NK-92 (cell line): Measurements from ENCODE around the gene SAMHD1.
"Not testable (repeated sequence)": the region's sequence is repeated elsewhere in the genome, so short reads cannot be mapped to it uniquely, and the experiment has no call there.

ENCODE experiments used
- DNase-seq: peaks from one replicate; lab custom pipeline; 2025; ENCODE audit not compliant: unreplicated experiment; lab: John Stamatoyannopoulos, UW

SAMHD1 gene

DNA sequence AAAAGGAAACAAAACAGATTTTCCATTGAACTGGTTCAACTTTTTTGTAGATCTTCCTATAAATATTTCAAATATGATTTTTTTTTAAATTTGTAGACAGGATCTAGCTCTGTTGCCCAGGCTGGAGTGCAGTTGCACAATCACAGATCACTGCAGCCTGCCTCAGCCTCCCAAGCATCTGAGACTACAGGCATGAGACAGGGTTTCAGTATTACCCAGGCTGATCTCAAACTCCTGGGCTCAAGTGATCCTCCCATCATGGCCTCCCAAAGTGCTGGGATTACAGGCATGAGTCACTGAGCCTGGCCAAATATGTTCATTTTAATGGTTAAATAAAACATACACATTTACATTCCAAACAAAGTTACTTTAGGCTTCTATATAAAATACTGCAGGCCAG, 33.6 kb downstream of the SAMHD1 start:
- no peak for DNase-seq

DNA sequence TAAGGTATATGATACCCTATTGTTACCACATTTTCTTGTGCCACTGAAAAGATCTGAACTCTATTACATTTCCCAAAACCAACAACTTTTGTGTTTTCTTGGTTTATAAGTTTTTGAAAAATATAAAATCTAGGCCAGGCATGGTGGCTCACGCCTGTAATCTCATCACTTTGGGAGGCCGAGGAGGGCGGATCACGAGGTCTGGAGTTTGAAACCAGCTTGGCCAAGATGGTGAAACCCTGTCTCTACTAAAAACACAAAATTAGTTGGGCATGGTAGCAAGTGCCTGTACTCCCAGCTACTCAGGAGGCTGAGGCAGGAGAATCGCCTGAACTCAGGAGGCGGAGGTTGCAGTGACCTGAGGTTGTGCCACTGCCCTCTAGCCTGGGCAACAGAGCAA, 34.3 kb downstream of the SAMHD1 start:
- DNase-seq: no peak

DNA sequence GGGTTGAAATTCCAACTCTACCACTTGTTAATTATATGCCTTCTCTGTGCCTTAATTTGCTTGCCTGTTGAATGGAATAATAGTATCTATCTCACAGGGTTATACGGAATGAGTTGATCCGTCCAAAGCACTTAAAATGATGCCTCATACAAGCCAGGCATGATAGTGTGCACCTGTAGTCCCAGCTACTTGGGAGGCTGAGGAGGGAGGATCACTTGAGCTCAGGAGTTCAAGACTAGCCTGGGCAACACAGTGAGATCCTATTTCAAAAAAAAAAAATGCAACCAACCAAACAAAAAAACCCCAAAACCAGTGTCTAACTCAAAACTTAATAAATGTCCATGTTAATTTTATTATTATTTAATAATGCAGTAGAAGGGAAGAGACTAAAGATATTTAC, 35.3 kb downstream of the SAMHD1 start:
- no peak for DNase-seq

DNA sequence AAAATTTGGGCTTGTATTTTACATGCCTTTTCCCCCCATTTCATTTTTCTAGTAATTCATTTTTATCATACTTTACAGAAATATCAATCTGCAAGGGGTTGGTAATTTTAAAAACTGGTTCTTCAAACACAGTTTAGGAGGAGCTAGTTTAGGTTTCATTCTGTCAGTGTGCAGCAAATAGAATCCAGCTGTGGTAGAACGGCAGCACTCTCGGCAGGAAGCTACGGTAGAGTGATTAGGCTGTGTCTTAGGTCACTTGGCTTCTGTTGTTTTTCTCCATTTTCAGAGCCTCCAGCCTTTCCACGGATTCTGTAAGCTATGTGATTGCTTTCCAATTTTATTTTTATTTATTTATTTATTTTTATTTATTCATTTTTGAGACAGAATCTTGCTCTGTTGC, 42.9 kb downstream of the SAMHD1 start:
- DNase-seq: no peak

DNA sequence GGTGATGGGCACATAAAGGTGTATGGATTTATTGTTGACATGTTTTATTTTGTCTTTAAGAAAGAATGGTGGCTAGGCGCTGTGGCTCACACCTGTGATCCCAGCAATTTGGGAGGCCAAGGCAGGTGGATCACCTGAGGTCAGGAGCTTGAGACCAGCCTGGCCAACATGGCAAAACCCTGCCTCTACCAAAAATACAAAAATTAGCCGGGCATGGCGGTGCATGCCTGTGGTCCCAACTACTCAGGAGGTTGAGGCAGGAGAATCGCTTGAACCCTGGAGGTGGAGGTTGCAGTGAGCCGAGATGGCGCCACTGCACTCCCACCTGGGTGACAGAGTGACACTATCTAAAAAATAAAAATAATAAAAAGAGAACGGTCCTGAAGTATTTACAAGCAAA, 45.4 kb downstream of the SAMHD1 start:
- DNase-seq: not testable (repeated sequence)

DNA sequence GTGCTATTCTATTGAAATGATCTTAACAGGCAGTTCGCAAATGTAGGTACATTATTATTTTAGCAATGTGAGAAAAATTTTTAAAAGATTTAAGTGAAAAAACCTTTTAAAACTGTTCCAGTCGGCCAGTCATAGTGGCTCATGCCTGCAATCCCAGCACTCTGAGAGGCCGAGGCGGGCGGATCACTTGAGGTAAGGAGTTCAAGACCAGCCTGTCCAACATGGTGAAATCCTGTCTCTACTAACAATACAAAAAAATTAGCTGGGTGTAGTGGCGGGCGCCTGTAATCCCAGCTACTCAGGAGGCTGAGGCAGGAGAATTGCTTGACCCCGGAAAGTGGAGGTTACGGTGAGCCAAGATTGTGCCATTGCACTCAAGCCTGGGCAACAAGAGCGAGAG, 45.9 kb downstream of the SAMHD1 start:
- DNase-seq: not testable (repeated sequence)

DNA sequence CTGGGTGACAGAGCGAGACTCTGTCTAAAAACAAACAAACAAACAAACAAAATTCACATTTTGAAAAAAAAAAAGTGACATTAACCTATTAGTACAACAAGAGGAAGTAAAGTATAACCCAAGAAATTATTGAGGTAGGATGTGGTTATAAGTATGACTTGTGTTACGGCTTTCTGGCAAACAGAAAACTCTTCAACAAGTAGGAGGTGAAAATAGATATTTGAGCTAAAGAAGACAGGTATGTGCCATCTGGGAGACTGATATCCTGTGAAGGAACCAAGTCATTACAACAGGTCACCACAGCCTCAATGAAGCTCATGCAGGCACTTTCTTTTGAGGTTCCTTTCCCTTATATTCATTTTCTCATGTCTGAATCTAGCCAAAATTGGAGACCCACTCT, 46.8 kb downstream of the SAMHD1 start:
- DNase-seq: no peak

DNA sequence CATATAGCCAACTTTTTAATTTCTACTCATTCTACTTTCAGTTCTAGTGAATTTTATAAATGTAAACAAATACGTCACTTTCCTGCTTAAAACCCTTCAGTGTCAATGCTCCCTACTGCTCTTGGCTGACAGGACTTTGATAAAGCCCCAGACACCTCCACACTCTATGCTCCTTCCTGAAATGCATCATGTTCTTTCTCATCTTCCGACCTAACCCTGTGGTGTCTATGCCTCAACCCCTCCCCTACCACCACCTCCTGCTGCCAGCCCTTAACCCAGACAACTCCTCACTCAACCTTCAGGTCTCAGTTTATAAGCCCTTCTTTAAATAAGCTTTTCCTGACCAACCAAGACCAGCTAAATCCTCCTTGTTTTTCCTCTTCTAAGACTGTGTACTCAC, 56.5 kb downstream of the SAMHD1 start:
- DNase-seq: no peak

DNA sequence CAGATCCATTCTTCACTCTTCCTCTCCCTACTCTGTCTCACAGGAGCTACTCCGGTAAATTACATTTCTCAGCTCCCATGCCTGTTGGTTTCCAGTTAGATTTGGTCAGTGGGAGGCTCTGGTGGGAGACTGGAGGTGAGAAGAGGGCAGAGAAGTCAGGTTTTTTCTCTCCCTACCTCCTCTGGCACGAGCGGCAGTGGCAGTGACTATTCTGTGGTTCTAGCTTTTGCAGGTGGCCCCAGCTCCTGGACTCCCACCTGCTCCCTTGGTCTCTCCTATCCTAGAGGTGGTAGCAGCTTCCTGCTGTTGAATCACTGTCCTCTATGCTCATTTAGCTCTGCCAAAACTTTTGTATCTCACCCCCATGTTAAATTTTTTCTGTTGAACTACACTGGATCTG, 57.7 kb downstream of the SAMHD1 start:
- DNase-seq: no peak

DNA sequence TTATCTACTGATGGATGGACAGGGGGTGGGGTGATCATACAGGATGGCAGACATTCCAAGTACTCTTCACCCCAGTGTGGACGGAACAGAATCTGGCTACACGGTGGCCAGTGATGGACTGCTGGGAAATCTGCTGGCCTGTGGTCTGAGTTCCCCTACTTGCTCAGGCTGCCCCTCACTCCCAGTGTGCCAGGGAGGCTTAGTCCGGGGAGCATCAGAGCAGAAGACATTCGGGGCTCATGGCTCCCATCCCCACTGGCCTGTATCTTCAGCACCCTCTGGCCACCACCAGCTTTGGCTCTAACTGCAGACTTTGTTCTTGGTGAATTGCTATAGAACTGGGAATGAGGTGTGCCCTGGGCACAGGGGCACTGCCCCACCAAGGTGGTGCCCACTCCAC, 60.3 kb downstream of the SAMHD1 start:
- DNase-seq: no peak

DNA sequence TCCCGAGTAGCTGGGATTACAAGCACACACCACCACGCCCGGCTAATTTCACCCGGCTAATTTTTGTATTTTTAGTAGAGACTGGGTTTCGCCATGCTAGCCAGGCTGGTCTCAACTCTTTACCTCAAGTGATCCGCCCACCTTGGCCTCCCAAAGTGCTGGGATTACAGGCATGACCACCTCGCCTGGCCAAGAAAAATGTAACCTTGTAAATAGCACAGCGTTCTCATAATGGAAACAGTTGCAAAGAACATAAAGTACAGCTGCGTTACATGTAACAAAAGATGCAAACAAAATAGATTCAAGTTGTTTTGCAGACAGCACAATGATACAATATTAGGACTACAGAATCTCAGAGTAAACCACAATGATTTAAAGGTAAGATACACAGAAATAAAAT, 60.9 kb downstream of the SAMHD1 start:
- DNase-seq: no peak

DNA sequence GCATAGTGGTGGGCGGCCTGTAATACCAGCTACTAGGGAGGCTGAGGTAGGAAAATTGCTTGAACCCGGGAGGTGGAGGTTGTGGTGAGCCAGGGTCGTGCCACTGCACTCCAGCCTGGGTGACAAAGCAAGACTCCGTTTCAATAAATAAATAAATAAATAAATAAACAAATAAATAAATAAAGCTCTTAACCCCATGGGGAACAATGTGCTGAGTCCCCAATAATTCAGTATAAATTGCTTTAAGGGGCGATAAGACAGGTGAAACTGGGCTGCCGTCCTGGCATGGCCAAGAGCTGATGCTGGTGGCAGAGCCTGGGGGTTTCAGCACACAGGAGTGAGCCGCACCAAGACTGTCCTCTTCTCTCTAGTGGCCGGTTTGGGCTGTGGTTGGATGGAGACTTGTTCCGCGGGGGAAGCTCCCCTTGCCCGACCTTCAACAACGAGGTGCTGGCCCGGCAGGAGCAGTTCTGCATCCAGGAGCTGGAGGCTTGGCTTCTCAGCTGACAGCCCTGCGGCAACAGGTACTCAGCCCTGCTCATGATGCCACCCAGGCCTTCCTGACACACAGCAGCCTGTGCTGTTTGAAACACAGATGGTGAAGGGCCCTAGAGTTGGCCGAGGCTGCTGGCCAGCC, 62.5 kb downstream of the SAMHD1 start:
- DNase-seq: no peak

DNA sequence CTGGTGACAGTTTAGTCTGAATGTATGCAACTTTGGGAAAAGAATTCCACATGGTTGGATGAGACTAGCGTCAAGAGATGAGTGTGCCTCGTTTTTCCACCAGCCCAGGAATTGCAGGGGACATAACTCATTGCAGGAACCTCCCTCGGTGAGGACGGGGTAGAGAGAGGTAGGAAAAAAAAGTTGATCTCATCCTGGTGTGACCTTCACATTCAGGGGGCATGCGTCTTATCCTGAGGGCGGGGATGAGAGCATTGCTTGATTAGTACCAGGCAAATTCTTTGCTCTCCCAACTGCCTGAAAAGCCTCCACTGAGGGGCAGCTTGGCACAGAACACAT, 63.8 kb downstream of the SAMHD1 start:
- DNase-seq: no peak

DNA sequence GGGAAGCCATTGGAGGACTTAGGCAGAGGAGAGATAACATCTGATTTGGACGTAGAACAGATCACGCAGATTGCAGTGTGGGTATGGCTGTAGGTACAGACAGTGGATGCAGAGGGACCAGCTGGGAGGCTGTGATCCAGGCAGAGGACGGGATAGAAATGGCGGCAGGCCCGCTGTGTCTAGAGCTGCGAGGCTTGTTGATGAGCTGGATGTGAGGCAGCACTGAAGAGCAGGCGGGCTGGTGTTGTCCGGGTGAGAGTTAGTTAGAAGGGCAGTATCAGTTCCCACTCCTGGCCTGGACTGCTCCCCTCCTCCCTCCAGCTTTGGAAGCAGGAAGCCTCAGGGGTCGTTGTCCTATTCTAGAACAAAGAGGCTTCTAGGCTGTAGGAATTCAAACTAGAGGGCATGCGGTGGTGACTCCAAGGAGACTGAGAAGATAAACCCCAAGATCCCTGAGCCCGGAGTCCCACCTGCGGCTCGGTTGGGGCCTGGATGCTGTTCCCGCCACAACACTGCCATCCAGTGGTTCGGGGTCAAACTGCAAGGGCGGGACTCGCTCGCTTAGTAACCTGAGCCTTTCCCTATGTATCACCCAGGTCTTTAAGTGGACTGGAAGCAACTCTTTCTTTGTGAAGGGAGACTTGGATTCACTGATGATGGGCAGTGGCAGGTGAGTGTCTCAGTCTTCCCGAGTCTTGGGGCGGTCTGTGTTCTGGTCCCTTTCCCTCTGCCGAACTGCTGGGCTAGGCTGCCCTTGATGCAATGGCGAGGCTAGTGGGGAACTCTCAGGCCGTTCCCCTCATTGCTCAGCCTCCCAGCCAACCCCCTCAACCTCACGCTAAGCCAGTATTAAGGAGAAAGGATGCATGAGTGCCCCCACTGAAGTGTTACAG, 64.4 kb downstream of the SAMHD1 start:
- no peak for DNase-seq

DNA sequence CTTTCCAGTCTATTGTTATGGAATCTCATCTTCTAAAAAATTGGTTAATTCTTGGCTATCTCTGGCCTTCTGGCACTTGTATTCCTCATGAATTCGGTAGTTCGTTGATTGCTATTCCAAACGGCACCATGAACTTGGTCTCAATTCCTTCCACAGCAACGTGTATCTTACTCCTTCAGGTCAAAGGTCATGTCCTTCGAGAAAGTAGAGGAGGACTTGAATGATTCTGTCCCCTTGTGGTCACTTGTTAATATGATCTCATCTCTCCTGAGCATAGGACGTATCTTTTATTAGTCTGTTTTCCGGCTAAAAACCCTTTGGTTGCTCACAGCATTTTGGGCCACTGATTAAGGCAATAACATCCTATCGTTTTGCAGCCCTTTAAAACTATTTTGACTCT, 66.2 kb downstream of the SAMHD1 start:
- no peak for DNase-seq

DNA sequence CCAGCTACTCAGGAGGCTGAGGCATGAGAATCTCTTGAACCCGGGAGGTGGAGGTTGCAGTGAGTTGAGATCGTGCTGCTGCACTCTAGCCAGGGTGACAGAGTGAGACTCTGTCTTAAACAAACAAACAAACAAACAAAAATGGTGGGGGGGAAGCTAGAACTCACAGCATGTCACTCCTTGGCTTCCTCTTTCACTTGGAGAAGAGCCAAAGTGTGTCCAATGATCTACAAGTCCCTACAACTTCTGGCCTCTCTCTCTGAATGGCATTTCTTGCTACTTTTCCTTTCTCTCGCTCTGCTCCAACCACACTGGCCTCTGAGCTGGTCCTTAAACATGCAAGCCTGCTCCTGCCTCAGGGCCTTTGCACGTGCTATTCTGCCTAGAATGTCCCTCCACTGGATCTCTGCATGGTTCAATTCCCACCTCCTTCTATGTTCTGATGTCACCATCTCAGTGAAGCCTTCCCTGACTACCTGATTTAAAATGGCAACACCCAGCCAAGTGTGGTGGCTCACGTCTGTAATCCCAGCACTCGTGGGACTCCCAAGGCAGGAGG, 67.5 kb downstream of the SAMHD1 start:
- DNase-seq: no peak

DNA sequence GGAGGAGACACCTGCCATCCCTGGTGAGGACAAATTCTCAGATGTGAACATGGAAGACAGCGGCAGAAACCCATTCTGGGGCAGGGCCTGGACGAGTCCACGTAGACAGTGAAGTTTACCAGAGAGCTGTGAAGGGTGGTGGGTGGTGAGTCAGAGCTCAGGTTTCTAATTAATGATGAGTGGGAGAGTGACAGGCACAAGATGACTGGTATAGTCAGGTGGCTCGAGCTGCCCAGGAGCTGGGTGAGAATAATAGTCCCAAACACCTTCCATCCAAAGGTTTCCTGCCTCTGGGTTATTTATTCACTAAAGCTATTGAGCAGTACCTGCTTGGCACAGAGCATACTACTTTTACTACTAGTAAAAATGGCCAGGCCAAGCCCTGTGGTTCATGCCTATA, 69.6 kb downstream of the SAMHD1 start:
- no peak for DNase-seq

DNA sequence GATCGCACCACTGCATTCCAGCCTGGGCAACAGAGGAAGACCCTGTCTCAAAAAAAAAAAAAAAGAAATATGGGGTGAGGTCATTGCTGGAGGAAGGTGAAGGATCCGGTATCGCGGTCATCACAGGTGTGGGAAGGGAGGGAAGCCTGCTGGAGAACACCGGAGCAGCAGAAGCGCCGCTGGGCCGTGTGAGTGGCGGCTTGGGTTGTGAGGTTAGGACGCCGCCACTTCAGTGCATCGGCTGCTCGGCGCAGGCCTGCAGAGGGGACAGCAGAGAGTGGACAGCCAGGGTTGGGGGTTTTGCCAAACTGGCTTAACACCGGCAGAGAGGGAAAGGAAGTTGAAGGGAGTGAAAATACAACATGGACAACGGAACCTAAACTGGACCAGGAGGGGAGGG, 70.2 kb downstream of the SAMHD1 start:
- DNase-seq: no peak

DNA sequence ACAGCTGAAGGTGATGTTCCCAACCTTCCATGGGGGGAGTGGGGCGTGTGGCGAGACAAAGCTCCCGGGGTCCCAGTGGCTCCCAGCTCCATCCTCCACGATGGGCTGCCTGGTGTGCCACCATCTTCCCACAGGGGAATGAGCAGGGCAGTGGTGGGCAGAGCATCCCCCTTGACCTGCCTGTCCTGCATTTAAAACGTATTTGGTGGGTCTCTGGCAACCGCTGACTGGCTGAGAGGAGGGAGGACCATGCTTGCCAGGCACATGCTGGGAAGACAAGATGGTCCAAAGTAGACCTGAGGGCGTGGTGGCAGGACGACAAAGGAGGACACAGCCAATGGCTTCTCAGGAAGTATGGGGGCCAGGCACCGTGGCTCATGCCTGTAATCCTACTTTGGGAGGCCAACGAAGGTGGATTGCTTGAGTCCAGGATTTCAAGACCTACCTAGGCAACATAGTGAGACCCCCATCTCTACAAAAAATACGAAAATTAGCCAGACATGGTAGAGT, 70.7 kb downstream of the SAMHD1 start:
- DNase-seq: no peak

DNA sequence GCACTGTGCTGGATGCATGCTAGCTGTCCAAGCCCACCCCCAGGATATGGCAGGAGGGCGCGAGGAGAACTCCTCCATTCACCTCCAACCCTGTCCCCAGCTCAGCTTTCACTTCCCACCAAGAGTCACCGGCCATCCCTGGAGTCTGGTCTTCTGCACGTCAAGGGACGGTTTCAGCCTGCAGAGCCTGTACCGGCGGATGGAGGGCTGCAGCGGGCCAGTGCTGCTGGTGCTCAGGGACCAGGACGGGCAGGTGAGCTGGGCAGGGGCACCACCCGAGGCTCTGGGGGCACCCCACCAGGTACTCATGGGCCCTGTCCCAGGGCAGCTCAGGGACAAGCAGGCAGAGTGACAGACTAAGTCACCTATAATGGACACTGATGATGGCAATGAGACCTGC, 72.6 kb downstream of the SAMHD1 start:
- no peak for DNase-seq

DNA sequence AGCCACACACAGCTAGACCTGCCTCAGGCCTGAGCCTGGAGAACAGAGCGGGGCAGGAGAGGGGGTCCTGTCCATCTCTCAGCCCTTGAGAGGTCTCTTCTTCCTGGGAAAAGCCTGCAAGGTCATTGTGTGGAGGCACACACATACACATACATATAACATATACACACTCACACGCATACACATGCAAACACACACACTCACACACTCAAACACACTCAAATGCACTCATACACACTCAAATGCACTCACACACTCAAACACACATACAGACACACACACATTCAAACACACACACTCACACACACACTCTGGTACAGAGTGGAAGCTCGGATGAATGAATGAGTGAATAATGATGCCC, 75.1 kb downstream of the SAMHD1 start:
- DNase-seq: no peak

DNA sequence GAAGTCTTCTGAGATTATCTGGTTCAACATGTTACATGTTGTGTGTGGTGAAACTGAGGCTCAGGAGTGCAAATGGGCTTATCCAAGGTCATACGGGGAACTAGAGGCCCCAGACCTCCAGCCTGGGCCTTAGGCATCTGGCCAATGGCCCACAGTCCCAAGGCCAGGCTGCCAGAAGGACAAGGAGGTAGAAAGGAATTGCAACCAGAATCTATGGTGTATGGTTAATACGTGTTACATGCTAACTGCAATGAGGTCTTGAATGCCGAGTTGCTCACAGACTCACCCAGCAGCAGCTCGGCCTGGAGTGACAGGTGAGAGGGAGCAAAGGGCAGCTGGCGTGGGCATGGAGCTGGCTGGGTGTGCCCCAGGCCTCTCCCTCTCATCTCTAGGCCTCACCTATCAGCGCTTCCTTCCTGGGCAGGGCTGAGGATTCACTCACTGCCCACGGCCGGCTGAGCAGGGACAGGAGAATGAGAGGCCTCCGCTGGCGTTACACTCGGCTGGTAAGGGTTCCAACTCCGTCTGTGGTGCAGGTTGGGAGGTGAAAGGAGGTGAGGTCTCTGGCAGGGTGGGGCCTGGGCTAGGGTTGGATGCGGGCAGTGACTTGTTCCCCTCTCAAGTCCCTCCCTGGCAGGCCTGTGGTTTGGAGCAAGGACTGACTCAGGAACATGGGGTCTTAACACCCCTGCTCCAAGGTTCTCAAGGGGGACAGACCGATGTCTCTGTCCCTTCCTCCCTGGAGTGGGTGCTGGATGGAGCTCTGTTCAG, 75.6 kb downstream of the SAMHD1 start, which contains the start of gene TLDC2:
Gene TLDC2, plus strand, starts transcription at position 437 of the 771 bp plus-strand sequence. Its CDS starts 37 bp downstream, at position 474.
- no peak for DNase-seq
